ENCODE measurements around the gene GBP3. TPM values are rescaled to one million over a fixed set of nuclear protein-coding genes. Genes with fewer than 3 reads are reported as not detected.

Gene GBP3
- total and polyA plus RNA-seq, 4 donors = 2.0 to 8.8 (median 4.4) TPM

- TF ChIP-seq, protein P1, sequence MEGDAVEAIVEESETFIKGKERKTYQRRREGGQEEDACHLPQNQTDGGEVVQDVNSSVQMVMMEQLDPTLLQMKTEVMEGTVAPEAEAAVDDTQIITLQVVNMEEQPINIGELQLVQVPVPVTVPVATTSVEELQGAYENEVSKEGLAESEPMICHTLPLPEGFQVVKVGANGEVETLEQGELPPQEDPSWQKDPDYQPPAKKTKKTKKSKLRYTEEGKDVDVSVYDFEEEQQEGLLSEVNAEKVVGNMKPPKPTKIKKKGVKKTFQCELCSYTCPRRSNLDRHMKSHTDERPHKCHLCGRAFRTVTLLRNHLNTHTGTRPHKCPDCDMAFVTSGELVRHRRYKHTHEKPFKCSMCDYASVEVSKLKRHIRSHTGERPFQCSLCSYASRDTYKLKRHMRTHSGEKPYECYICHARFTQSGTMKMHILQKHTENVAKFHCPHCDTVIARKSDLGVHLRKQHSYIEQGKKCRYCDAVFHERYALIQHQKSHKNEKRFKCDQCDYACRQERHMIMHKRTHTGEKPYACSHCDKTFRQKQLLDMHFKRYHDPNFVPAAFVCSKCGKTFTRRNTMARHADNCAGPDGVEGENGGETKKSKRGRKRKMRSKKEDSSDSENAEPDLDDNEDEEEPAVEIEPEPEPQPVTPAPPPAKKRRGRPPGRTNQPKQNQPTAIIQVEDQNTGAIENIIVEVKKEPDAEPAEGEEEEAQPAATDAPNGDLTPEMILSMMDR (IDR thresholded peaks at IDR 0.05; ENCODE audit: low read depth, low read length, missing input control) = no peak
- TF ChIP-seq, protein P2, sequence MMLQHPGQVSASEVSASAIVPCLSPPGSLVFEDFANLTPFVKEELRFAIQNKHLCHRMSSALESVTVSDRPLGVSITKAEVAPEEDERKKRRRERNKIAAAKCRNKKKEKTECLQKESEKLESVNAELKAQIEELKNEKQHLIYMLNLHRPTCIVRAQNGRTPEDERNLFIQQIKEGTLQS (IDR thresholded peaks at IDR 0.05) = no peak
Measured at GRCh38 chr1:88961081-88961480, 61.6 kb downstream of the GBP3 start (continued).

Small RNA genes within 50 kb of the gene (small RNA-seq; reads per million reads assigned to genes)
- gene RF00019 = not detected

Other genes starting within 250 kb of the GBP3 start
- gene GTF2B, start 131.3 kb downstream of the GBP3 start, total RNA-seq = 10 to 100 TPM; 26.5 to 50.6 TPM
- 10 to 100 TPM; 13.5 to 20.4 TPM for gene GTF2B, start 131.3 kb downstream of the GBP3 start, polyA plus RNA-seq
- gene KYAT3, start 30.2 kb downstream of the GBP3 start, total RNA-seq = 10 to 100 TPM in 1 of 2 donors, 1 to 10 TPM in 1; 9.4 to 12.0 TPM
- gene KYAT3, start 30.2 kb downstream of the GBP3 start, polyA plus RNA-seq = 10 to 100 TPM in 1 of 2 donors, 1 to 10 TPM in 1; 9.0 to 12.0 TPM
- gene RBMXL1, start 30.2 kb downstream of the GBP3 start, total RNA-seq = 10 to 100 TPM in 1 of 2 donors, 1 to 10 TPM in 1; 5.8 to 11.2 TPM
- 1 to 10 TPM; 3.4 to 7.2 TPM for gene RBMXL1, start 30.2 kb downstream of the GBP3 start, polyA plus RNA-seq
- gene GBP1, start 42.3 kb upstream of the GBP3 start, total RNA-seq = 10 to 100 TPM in 1 of 2 donors, 1 to 10 TPM in 1; 9.1 to 23.5 TPM
- gene GBP1, start 42.3 kb upstream of the GBP3 start, polyA plus RNA-seq = 10 to 100 TPM; 16.6 to 72.6 TPM
- 10 to 100 TPM in 1 of 2 donors, 1 to 10 TPM in 1; 7.4 to 18.2 TPM for gene GBP2, start 103.2 kb upstream of the GBP3 start, total RNA-seq
- 10 to 100 TPM; 10.4 to 17.9 TPM for gene GBP2, start 103.2 kb upstream of the GBP3 start, polyA plus RNA-seq
- 10 to 100 TPM in 1 of 2 donors, under 1 TPM in 1; 0.89 to 27.8 TPM for gene GBP7, start 153.1 kb upstream of the GBP3 start, total RNA-seq
- gene GBP7, start 153.1 kb upstream of the GBP3 start, polyA plus RNA-seq = 10 to 100 TPM in 1 of 2 donors, 1 to 10 TPM in 1; 7.6 to 26.0 TPM
- 1 to 10 TPM; 6.8 to 8.1 TPM for gene GBP4, start 176.1 kb upstream of the GBP3 start, total RNA-seq
- gene GBP4, start 176.1 kb upstream of the GBP3 start, polyA plus RNA-seq = 1 to 10 TPM; 4.1 to 4.8 TPM
- gene GBP5, start 250.0 kb upstream of the GBP3 start, total RNA-seq = 1 to 10 TPM; 1.9 to 3.8 TPM
- 1 to 10 TPM in 1 of 2 donors, under 1 TPM in 1; 0.78 to 1.5 TPM for gene GBP5, start 250.0 kb upstream of the GBP3 start, polyA plus RNA-seq